Stimulated activated CD8-positive, alpha-beta memory T cell treated with anti-CD3 and anti-CD28 coated beads, Interleukin-2, amount 100 ng/mL, for 48 hours (primary cell): ENCODE measurements around the gene BTAF1.
"Not testable (repeated sequence)": the region's sequence is repeated elsewhere in the genome, so short reads cannot be mapped to it uniquely, and the experiment has no call there.

Experiments used
- DNase-seq, 2 donors: peaks; one replicate each; pipeline ENCODE4 v3.0.0-alpha.2; 2020; ENCODE audit warnings: low read depth in 2 of 2

Gene BTAF1

GRCh38 chr10:91978585-91978984 is 55.0 kb downstream of the BTAF1 start:
- DNase-seq = no peak

- DNase-seq = no peak
Measured at GRCh38 chr10:91980319-91980718, 56.7 kb downstream of the BTAF1 start.

DNA sequence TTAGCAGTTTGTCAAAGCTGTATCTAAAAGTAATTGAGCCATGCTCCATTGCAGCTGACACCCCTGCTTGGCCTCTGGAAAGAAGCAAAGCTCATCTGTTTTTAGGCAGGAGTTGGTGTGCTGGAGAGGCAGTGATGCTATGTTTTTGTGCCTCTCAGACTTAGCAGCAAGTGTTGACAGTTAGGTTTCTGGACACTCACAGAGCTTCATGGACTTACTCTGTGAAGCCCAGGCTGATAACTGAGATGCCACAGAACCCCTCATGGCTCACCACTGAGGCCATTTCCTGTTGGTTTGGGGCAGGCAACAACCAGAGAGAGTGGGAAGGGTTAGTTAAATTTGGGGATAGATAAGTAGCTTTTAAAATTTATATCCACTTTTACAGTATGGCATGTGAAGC is 59.8 kb downstream of the BTAF1 start:
- DNase-seq = no peak

- no peak for DNase-seq
Measured at GRCh38 chr10:91987397-91988037, 63.9 kb downstream of the BTAF1 start.

- DNase-seq = no peak
Measured at GRCh38 chr10:91992031-91992430, 68.5 kb downstream of the BTAF1 start.

GRCh38 chr10:91996266-91996665 is 72.7 kb downstream of the BTAF1 start:
- no peak for DNase-seq

GRCh38 chr10:92001581-92001980 is 78.0 kb downstream of the BTAF1 start:
- no peak for DNase-seq

- no peak for DNase-seq
Measured at GRCh38 chr10:92001995-92002394, 78.4 kb downstream of the BTAF1 start.

- no peak for DNase-seq
Measured at GRCh38 chr10:92003258-92003657, 79.7 kb downstream of the BTAF1 start.

DNA sequence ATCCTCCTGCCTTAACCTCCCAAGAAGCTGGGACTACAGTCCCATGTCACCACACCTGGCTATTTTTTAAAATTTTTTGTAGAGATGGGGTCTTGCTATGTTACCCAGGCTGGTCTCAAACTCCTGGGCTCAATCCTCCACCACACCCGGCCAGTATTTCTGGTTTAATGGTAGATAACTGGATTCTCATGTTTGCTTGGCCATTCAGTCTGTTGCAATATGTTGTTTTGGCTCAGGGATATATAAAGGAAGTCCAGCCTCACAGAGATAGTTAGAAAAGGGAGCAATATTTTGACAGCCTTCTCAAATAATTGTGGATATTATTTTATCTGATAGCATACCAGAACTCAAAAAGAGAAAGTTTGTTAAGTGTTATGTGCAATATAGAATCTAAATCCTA is 82.4 kb downstream of the BTAF1 start:
- no peak for DNase-seq

GRCh38 chr10:92009445-92009844 is 85.9 kb downstream of the BTAF1 start:
- DNase-seq = no peak

- DNase-seq = no peak
Measured at GRCh38 chr10:92010047-92010735, 86.6 kb downstream of the BTAF1 start.

DNA sequence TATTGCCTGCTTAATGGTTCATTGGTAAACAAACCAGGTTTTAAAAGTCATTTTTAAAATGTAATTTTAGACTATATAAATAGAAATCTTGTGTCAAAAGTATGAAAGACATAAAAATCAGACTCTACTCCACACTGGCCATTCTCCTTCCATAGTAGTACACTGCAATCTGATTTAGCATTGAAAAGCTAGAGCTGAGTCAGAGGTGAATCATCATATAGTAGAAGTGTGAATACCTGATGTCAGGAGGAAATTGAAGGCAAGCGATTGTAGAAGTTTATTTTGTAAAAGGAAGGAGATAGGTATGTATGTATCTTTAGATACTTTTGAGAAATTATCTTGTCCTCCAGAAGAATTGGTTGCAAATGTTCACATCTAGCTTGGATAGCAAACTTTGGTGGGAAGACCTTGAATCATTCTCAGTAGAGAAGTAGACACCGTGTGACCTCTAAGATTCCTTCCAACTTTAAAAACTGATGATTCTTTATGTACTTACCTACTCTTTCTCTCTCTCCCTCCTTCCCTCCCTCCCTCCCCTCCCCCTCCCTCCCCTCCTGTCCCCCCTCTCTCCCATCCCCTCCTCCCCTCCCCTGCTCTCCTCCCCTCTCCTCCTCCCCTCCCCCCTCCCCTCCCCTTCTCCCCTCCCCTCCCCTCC is 88.1 kb downstream of the BTAF1 start:
- no peak for DNase-seq

- DNase-seq = no peak
Measured at GRCh38 chr10:92014620-92015019, 91.0 kb downstream of the BTAF1 start.

DNA sequence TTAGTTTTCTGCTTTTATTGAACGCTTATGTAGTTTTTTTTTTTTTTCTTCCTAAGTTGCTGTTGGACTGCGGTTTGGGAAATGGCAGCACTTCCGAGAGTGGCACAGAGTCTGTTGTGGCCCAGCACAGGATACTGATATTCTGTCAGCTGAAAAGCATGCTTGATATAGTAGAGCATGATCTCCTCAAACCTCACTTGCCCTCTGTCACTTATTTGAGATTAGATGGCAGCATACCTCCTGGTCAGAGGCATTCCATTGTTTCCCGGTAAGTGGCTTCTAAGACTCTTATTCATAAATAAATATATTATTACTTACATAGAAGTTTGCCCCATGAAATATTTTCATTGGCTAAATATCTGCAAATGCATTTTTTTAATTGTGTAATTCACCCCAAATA is 101.1 kb downstream of the BTAF1 start:
- no peak for DNase-seq

DNA sequence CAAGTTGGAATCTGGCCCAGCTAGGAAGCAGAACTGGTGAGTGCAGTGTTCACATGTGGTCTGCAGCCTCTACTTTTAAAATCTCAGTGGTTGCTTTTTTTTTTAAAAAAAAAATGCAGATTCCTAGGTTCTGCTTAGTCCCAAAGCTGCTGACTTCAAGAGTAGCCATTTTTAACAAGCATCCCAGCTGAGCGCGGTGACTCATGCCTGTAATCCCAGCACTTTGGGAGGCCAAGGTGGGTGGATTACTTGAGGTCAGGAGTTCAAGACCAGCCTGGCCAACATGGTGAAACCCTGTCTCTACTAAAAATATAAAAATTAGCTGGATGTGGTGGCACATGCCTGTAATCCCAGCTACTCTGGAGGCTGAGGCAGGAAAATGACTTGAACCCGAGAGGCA is 101.8 kb downstream of the BTAF1 start:
- DNase-seq = not testable (repeated sequence)

DNA sequence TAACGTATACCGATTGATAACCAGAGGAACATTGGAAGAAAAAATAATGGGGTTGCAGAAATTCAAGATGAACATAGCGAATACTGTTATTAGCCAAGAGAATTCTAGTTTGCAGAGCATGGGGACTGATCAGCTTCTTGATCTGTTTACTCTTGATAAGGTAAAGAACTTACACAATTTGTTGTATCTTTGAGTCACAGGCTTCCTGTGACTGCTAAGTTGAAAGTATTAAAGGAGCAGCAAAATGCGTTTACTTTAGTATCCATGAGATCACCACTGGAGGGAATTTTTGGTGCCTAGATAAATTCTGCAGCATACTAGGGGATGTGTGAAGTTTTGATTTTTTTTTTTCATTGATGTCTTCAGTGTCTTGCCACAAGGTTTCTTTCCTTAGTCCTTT is 103.6 kb downstream of the BTAF1 start:
- no peak for DNase-seq

- DNase-seq = no peak
Measured at GRCh38 chr10:92031580-92031979, 108.0 kb downstream of the BTAF1 start.

GRCh38 chr10:92033070-92033469 is 109.5 kb downstream of the BTAF1 start:
- not testable (repeated sequence) for DNase-seq

DNA sequence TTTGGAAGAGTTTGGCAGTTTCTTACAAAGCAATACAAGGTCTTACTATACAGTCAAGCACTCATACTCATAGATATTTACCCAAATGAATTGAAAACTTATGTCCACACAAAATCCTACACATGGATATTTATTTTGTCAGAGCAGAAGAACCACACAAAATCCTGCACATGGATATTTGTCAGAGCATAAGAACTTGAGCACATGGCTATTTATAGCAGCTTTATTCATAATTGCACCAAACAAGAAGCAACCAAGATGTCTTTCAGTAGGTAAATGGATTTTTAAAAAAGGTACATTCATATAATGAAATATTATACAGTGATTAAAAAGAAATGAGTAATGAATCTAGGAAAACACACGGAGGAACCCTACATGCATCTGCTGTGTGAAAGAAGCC is 115.4 kb downstream of the BTAF1 start:
- no peak for DNase-seq

- DNase-seq = no peak
Measured at GRCh38 chr10:92042541-92042940, 119.0 kb downstream of the BTAF1 start.

DNA sequence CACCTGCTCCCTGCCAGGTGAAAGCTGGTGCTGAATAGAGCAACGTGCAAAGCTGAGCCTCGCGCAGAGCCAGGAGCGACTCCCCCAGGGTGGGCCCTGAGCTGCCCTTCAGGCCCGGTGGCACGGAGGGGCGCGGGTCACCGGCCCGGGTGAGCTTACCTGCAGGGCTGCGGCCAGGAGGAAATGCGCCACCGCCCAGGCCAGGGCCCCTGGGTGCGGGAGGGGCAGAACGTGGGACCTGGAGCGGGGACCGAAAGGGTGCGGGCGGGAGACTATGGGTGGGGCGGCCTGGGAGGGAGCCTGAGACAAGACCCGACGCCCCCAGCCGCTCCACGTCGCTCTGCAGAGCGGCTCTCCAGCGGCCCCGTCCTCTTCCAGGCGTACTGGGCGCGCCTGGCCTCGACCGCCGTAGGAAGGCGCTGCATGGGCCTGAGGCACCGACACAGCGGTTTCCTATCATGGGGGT is 122.1 kb downstream of the BTAF1 start:
- no peak for DNase-seq

DNA sequence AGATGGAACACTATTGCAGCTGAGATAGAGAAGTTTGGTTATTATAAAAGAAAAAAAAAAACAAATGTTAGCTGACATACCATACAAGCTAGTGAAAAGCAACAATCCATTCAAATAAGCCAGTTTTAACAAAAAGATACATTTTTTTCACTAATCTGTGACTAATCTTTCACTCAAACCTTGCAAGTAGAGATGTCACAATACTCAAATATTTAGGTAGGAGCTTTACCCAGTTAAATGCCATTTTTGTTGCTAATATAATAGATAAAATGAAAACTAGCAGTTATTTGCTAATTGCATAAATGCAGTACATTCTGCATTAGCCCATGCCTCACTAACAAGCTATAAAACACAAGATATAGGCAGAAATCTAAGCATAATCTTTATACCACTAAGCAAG is 123.6 kb downstream of the BTAF1 start:
- no peak for DNase-seq
